IMR-90 (cell line): ENCODE data around the gene FDCSP.

Source experiments
- CEBPB ChIP-seq: IDR thresholded peaks from 2 replicates; pipeline ENCODE4 v1.6.1; 2012; ENCODE audit warnings: low read depth, low read length, improper control_type of control experiment
- CHD1 ChIP-seq: IDR thresholded peaks from 2 replicates; pipeline ENCODE4 v1.6.1; 2012; ENCODE audit warnings: low read depth, low read length, improper control_type of control experiment
- CTCF ChIP-seq: conservative IDR thresholded peaks from 2 replicates; pipeline ENCODE4 v1.5.1; 2012; ENCODE audit warnings: mild to moderate bottlenecking, low read depth, low read length, improper control_type of control experiment
- ELK1 ChIP-seq: fragments of 150-350 bp; IDR thresholded peaks from 2 replicates; pipeline ENCODE4 v1.6.1; 2016; ENCODE audit warnings: low read depth, mild to moderate bottlenecking, low read length, moderate library complexity, borderline replicate concordance
- FOS ChIP-seq: fragments of 150-350 bp; IDR thresholded peaks from 2 replicates; pipeline ENCODE4 v1.6.1; 2016; ENCODE audit warnings: low read depth, low read length
- MAFK ChIP-seq: IDR thresholded peaks from 2 replicates; pipeline ENCODE4 v1.6.1; 2012; ENCODE audit warnings: low read depth, low read length, improper control_type of control experiment
- MXI1 ChIP-seq: IDR thresholded peaks from 2 replicates; pipeline ENCODE4 v1.6.1; 2012; ENCODE audit warnings: low read depth, mild to moderate bottlenecking, low read length, moderate library complexity, borderline replicate concordance
- POLR2A ChIP-seq: IDR thresholded peaks from 2 replicates; pipeline ENCODE4 v1.6.1; 2012; ENCODE audit warnings: mild to moderate bottlenecking, low read depth, low read length
- RAD21 ChIP-seq: IDR thresholded peaks from 2 replicates; pipeline ENCODE4 v1.6.1; 2012; ENCODE audit warnings: low read length, improper control_type of control experiment
- SMC3 ChIP-seq: fragments of 150-350 bp; IDR thresholded peaks from 2 replicates; pipeline ENCODE4 v1.6.1; 2016; ENCODE audit warnings: low read depth, mild to moderate bottlenecking, antibody characterized with exemption, low read length, moderate library complexity
- USF2 ChIP-seq: fragments of 150-350 bp; IDR thresholded peaks from 2 replicates; pipeline ENCODE4 v1.6.1; 2017; ENCODE audit warnings: mild to moderate bottlenecking, antibody characterized with exemption, low read length, low read depth

GRCh38 chr4:70196857-70197256, 29.1 kb upstream of the FDCSP start:
- no peak for TF ChIP-seq POLR2A
- no peak for TF ChIP-seq RAD21
- no peak for TF ChIP-seq CTCF
- TF ChIP-seq SMC3, result no peak
- 0 out of 2 replicates have a peak, but pooled peaks have one; percentile 13 for TF ChIP-seq CEBPB
- TF ChIP-seq FOS, result no peak
- TF ChIP-seq ELK1, result no peak
- TF ChIP-seq MXI1, result no peak
- no peak for TF ChIP-seq USF2
- TF ChIP-seq CHD1, result no peak
- TF ChIP-seq MAFK, result no peak
